Naive thymus-derived CD8-positive, alpha-beta T cell (primary cell): ENCODE results near the gene HECTD1. TPM values are rescaled to one million over a fixed set of nuclear protein-coding genes. Genes with fewer than 3 reads are reported as not detected.

Source experiments
- ATAC-seq, 2 donors: fragments of 150-1000 bp; cut with Tn5 transposase in 1 of 2; sonication (Bioruptor Pico), chemical (Tn5 transposase) in 1 of 2; 1 replicate in 1 of 2; 2 replicates in 1 of 2; pipeline ENCODE4 v1.10.0; 2021; ENCODE audit warnings: mild to moderate bottlenecking in 2 of 2, moderate library complexity in 2 of 2
- POLR2A ChIA-PET: fragments of 350-600 bp; sonication (Branson Sonifier 250); formaldehyde crosslinking; loops from one replicate; lab custom pipeline; 2021; ENCODE audit warnings: antibody characterized with exemption; lab: Charles Lee
- DNase-seq, 10 donors: peaks; one replicate each; pipeline versions ENCODE4 v3.0.0 to v3.0.0-alpha.2; 2020 to 2022
- H3K27ac Mint-ChIP-seq, 10 donors: one replicate each; pipeline ENCODE4 v1.8.0; 2020 to 2022; ENCODE audit warnings: mild to moderate bottlenecking in 10 of 10, mixed read lengths in 10 of 10, moderate library complexity in 4 of 10, inconsistent platforms in 1 of 10
- H3K27me3 Mint-ChIP-seq, 5 donors: one replicate each; pipeline ENCODE4 v1.8.0; 2021 to 2022; ENCODE audit warnings: mixed read lengths in 5 of 5
- H3K36me3 Mint-ChIP-seq, 3 donors: one replicate each; pipeline ENCODE4 v1.8.0; 2020 to 2022; ENCODE audit warnings: mixed read lengths in 3 of 3, mild to moderate bottlenecking in 2 of 3, inconsistent platforms in 1 of 3
- H3K4me1 Mint-ChIP-seq, 4 donors: one replicate each; pipeline ENCODE4 v1.8.0; 2021 to 2022; ENCODE audit warnings: mixed read lengths in 4 of 4
- H3K4me3 Mint-ChIP-seq, 10 donors: one replicate each; pipeline ENCODE4 v1.8.0; 2020 to 2022; ENCODE audit warnings: mild to moderate bottlenecking in 10 of 10, mixed read lengths in 10 of 10, moderate library complexity in 6 of 10, inconsistent platforms in 1 of 10
- H3K9me3 Mint-ChIP-seq, 9 donors: one replicate each; pipeline ENCODE4 v1.8.0; 2020 to 2022; ENCODE audit warnings: mixed read lengths in 9 of 9, mild to moderate bottlenecking in 3 of 9, inconsistent platforms in 1 of 9, moderate library complexity in 1 of 9
- polyA plus RNA-seq, 3 donors: library from polyadenylated mRNA; unstranded; fragments of 300-500 nt; fragmentation: Illumina TruSeq; gene quantifications; one replicate each; pipeline ENCODE4 v1.2.3, GENCODE V29; 2021
- total RNA-seq, 8 experiments: library from RNA in 2 of 8; stranded (reverse) in 2 of 8; gene quantifications; one replicate each; pipeline ENCODE4 v1.2.3 and lab custom pipeline; 2021 to 2026

HECTD1 gene
- total and polyA plus RNA-seq, 5 experiments from 2014 or later, result 20.1 to 166 (median 30.8) TPM

- no peaks in the 10 kb centered on the region for H3K9me3 Mint-ChIP-seq
- POLR2A ChIA-PET, result no interaction called here
- peak; percentile 56 to 67 for ATAC-seq
- H3K27ac Mint-ChIP-seq, result peak overlapping the region in 5 of 10 donors; percentile 7 to 81 (median 64)
- peak in 4 of 10 donors; percentile 26 to 57 (median 44) for DNase-seq
- peak overlapping the region in 3 of 10 donors; percentile 0 to 56 (median 16) for H3K4me3 Mint-ChIP-seq
- no peaks in the 10 kb centered on the region for H3K27me3 Mint-ChIP-seq
- H3K4me1 Mint-ChIP-seq, result peaks cover 14 to 47% (median 35%) of the 10 kb centered on the region in 4 donors
- peaks cover 8 to 76% (median 33%) of the 10 kb centered on the region in 3 donors for H3K36me3 Mint-ChIP-seq
Measured at GRCh38 chr14:31127690-31128089, 79.9 kb downstream of the HECTD1 start.

- DNase-seq (no peak), ATAC-seq (no peak)
- Mint-ChIP-seq H3K27ac (peak overlapping the region in 1 of 10 donors; percentile 53), H3K4me1 (peaks cover 14 to 48% (median 36%) of the 10 kb centered on the region in 4 donors), H3K36me3 (peaks cover 9 to 77% (median 38%) of the 10 kb centered on the region in 3 donors), H3K27me3 (no peaks in the 10 kb centered on the region), H3K9me3 (no peaks in the 10 kb centered on the region), H3K4me3 (no peak overlapping the region)
- POLR2A ChIA-PET, result interaction anchor here (2.0 kb wide), 1 partner anchor 81 kb away, joined by 8 read pairs; the partner anchor contains the start of gene HECTD1
Measured at GRCh38 chr14:31126680-31127079, 80.9 kb downstream of the HECTD1 start.

GRCh38 chr14:31125231-31125630 is 82.4 kb downstream of the HECTD1 start:
- Mint-ChIP-seq H3K4me3 (no peak overlapping the region), H3K36me3 (peaks cover 9 to 74% (median 36%) of the 10 kb centered on the region in 3 donors), H3K27me3 (no peaks in the 10 kb centered on the region), H3K27ac (peak overlapping the region in 2 of 10 donors; percentile 0 to 10), H3K9me3 (no peaks in the 10 kb centered on the region), H3K4me1 (peaks cover 14 to 48% (median 36%) of the 10 kb centered on the region in 4 donors)
- POLR2A ChIA-PET, result interaction anchor here (2.0 kb wide), 1 partner anchor 82 kb away, joined by 8 read pairs; the partner anchor contains the start of gene HECTD1
- DNase-seq (no peak), ATAC-seq (no peak)

- H3K4me1 Mint-ChIP-seq, result peaks cover 14 to 48% (median 35%) of the 10 kb centered on the region in 4 donors
- H3K27me3 Mint-ChIP-seq, result no peaks in the 10 kb centered on the region
- H3K36me3 Mint-ChIP-seq, result peaks cover 8 to 76% (median 38%) of the 10 kb centered on the region in 3 donors
- POLR2A ChIA-PET, result interaction anchor here (0.9 to 1.1 kb wide), 3 partner anchors 84 to 98 kb away, joined by 3 to 5 read pairs (median 5); partner anchors contain the start of genes AP4S1, HECTD1 and STRN3
- peak overlapping the region; percentile 9 to 63 (median 50) for H3K4me3 Mint-ChIP-seq
- DNase-seq (peak in 6 of 10 donors; percentile 19 to 87 (median 72)), ATAC-seq (peak; percentile 89 to 92)
- H3K27ac Mint-ChIP-seq, result peak overlapping the region in 8 of 10 donors; percentile 0 to 89 (median 28)
- no peaks in the 10 kb centered on the region for H3K9me3 Mint-ChIP-seq
Measured at GRCh38 chr14:31124197-31124596, 83.4 kb downstream of the HECTD1 start.

GRCh38 chr14:31122921-31123320 is 84.7 kb downstream of the HECTD1 start:
- ATAC-seq (no peak), DNase-seq (no peak)
- peaks cover 11 to 35% (median 23%) of the 10 kb centered on the region in 4 donors for H3K4me1 Mint-ChIP-seq
- H3K36me3 Mint-ChIP-seq, result peaks cover 4 to 76% (median 33%) of the 10 kb centered on the region in 3 donors
- H3K27me3 Mint-ChIP-seq, result no peaks in the 10 kb centered on the region
- peak overlapping the region in 1 of 10 donors; percentile 51 for H3K27ac Mint-ChIP-seq
- POLR2A ChIA-PET, result interaction anchor here (0.7 kb wide), 1 partner anchor 8 kb away, joined by 3 read pairs; no protein-coding TSS in a partner anchor
- H3K4me3 Mint-ChIP-seq, result peak overlapping the region in 1 of 10 donors; percentile 34
- no peaks in the 10 kb centered on the region for H3K9me3 Mint-ChIP-seq

GRCh38 chr14:31122098-31122611 is 85.4 kb downstream of the HECTD1 start:
- Mint-ChIP-seq H3K27me3 (no peaks in the 10 kb centered on the region), H3K27ac (peak overlapping the region in 1 of 10 donors; percentile 32), H3K4me1 (peaks cover 9 to 28% (median 20%) of the 10 kb centered on the region in 4 donors), H3K4me3 (no peak overlapping the region), H3K9me3 (no peaks in the 10 kb centered on the region), H3K36me3 (peaks cover 4 to 76% (median 31%) of the 10 kb centered on the region in 3 donors)
- no peak for ATAC-seq
- DNase-seq, result no peak
- POLR2A ChIA-PET, result interaction anchor here (0.7 kb wide), 1 partner anchor 9 kb away, joined by 3 read pairs; no protein-coding TSS in a partner anchor

- Mint-ChIP-seq H3K36me3 (peaks cover 4 to 90% (median 33%) of the 10 kb centered on the region in 3 donors), H3K27me3 (no peaks in the 10 kb centered on the region), H3K27ac (peak overlapping the region in 1 of 10 donors; percentile 67), H3K4me3 (no peak overlapping the region), H3K4me1 (peaks cover 2 to 13% (median 8%) of the 10 kb centered on the region in 4 donors), H3K9me3 (no peaks in the 10 kb centered on the region)
- DNase-seq (no peak), ATAC-seq (no peak)
- POLR2A ChIA-PET, result interaction anchor here (0.7 kb wide), 1 partner anchor 36 kb away, joined by 8 read pairs; no protein-coding TSS in a partner anchor
Measured at GRCh38 chr14:31118892-31119291, 88.7 kb downstream of the HECTD1 start.

GRCh38 chr14:31113794-31114193 is 93.8 kb downstream of the HECTD1 start:
- Mint-ChIP-seq H3K36me3 (peaks cover 0 to 93% (median 21%) of the 10 kb centered on the region in 3 donors), H3K4me3 (no peak overlapping the region), H3K27me3 (no peaks in the 10 kb centered on the region), H3K4me1 (no peaks in the 10 kb centered on the region), H3K9me3 (no peaks in the 10 kb centered on the region), H3K27ac (no peak overlapping the region)
- no peak for DNase-seq
- POLR2A ChIA-PET, result no interaction called here
- ATAC-seq, result no peak

- no peak for DNase-seq
- H3K27me3 Mint-ChIP-seq, result no peaks in the 10 kb centered on the region
- peak overlapping the region in 1 of 10 donors; percentile 7 for H3K27ac Mint-ChIP-seq
- no peaks in the 10 kb centered on the region for H3K9me3 Mint-ChIP-seq
- POLR2A ChIA-PET, result no interaction called here
- no peaks in the 10 kb centered on the region for H3K4me1 Mint-ChIP-seq
- ATAC-seq, result no peak
- H3K36me3 Mint-ChIP-seq, result peaks cover 3 to 88% (median 19%) of the 10 kb centered on the region in 3 donors
- no peak overlapping the region for H3K4me3 Mint-ChIP-seq
Measured at GRCh38 chr14:31110872-31111271, 96.7 kb downstream of the HECTD1 start.

- H3K27me3 Mint-ChIP-seq, result no peaks in the 10 kb centered on the region
- no peaks in the 10 kb centered on the region for H3K4me1 Mint-ChIP-seq
- peaks cover 8 to 90% (median 32%) of the 10 kb centered on the region in 3 donors for H3K36me3 Mint-ChIP-seq
- H3K9me3 Mint-ChIP-seq, result no peaks in the 10 kb centered on the region
- no peak for ATAC-seq
- no peak for DNase-seq
- POLR2A ChIA-PET, result interaction anchor here (0.6 kb wide), 2 partner anchors 77 to 264 kb away, joined by 4 to 5 read pairs; no protein-coding TSS in a partner anchor
- H3K4me3 Mint-ChIP-seq, result no peak overlapping the region
- peak overlapping the region in 2 of 10 donors; percentile 18 to 68 for H3K27ac Mint-ChIP-seq
Measured at GRCh38 chr14:31109257-31109656, 98.3 kb downstream of the HECTD1 start.

GRCh38 chr14:31106768-31107167 is 100.8 kb downstream of the HECTD1 start:
- no peaks in the 10 kb centered on the region for H3K9me3 Mint-ChIP-seq
- ATAC-seq (no peak), DNase-seq (no peak)
- H3K27me3 Mint-ChIP-seq, result no peaks in the 10 kb centered on the region
- POLR2A ChIA-PET, result interaction anchor here (1.2 kb wide), 1 partner anchor 101 kb away, joined by 3 read pairs; the partner anchor contains the start of gene HECTD1
- H3K36me3 Mint-ChIP-seq, result peaks cover 14 to 91% (median 50%) of the 10 kb centered on the region in 3 donors
- H3K4me3 Mint-ChIP-seq, result no peak overlapping the region
- H3K27ac Mint-ChIP-seq, result peak overlapping the region in 1 of 10 donors; percentile 27
- H3K4me1 Mint-ChIP-seq, result no peaks in the 10 kb centered on the region

- no peak for DNase-seq
- no peak for ATAC-seq
- H3K9me3 Mint-ChIP-seq, result no peaks in the 10 kb centered on the region
- H3K27me3 Mint-ChIP-seq, result no peaks in the 10 kb centered on the region
- peaks cover 0 to 6% (median 4%) of the 10 kb centered on the region in 4 donors for H3K4me1 Mint-ChIP-seq
- POLR2A ChIA-PET, result no interaction called here
- peak overlapping the region in 1 of 10 donors; percentile 55 for H3K27ac Mint-ChIP-seq
- peaks cover 8 to 53% (median 21%) of the 10 kb centered on the region in 3 donors for H3K36me3 Mint-ChIP-seq
- H3K4me3 Mint-ChIP-seq, result no peak overlapping the region
Measured at GRCh38 chr14:31097081-31097480, 110.5 kb downstream of the HECTD1 start.

- Mint-ChIP-seq H3K9me3 (no peaks in the 10 kb centered on the region), H3K27me3 (no peaks in the 10 kb centered on the region), H3K4me3 (no peak overlapping the region), H3K36me3 (peaks cover 8 to 44% (median 17%) of the 10 kb centered on the region in 3 donors), H3K4me1 (peaks cover 0 to 6% (median 2%) of the 10 kb centered on the region in 4 donors), H3K27ac (peak overlapping the region in 2 of 10 donors; percentile 55 to 65)
- POLR2A ChIA-PET, result interaction anchor here (0.6 kb wide), 1 partner anchor 467 kb away, joined by 3 read pairs; no protein-coding TSS in a partner anchor
- no peak for DNase-seq
- ATAC-seq, result no peak
Measured at GRCh38 chr14:31096255-31096654, 111.3 kb downstream of the HECTD1 start.
